Stimulated activated CD4-positive, alpha-beta T cell treated with anti-CD3 and anti-CD28 coated beads, Interleukin-2, amount 100 ng/mL, for 48 hours (primary cell): ENCODE results near the gene HES4.
"Not testable (repeated sequence)": the region's sequence is repeated elsewhere in the genome, so short reads cannot be mapped to it uniquely, and the experiment has no call there.

Experiments used
- DNase-seq, 2 donors: peaks; one replicate each; pipeline ENCODE4 v3.0.0-alpha.2; 2020

Gene HES4

DNA sequence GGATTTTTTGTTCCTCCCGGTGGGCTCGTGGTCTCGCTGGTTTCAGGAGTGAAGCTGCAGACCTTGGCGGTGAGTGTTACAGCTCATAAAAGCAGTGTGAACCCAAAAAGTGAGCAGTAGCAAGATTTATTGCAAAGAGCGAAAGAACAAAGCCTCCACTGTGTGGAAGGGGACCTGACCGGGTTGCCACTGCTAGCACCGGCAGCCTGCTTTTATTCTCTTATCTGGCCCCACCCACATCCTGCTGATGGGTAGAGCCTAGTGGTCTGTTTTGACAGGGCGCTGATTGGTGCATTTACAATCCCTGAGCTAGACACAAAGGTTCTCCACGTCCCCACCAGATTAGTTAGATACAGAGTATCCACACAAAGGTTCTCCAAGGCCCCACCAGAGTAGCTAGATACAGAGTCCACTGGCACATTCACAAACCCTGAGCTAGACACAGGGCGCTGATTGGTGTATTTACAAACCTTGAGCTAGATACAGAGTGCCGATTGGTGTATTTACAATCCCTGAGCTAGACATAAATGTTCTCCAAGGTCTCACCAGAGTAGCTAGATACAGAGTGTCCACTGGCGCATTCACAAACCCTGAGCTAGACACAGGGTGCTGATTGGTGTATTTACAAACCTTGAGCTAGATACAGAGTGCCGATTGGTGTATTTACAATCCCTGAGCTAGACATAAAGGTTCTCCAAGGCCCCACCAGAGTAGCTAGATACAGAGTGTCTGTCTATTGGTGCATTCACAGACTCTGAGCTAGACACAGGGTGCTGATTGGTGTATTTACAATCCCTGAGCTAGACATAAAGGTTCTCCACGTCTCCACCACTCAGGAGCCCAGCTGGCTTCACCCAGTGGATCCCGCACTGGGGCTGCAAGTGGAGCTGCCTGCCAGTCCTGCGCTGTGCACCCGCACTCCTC lies 17.8 kb upstream of the HES4 start:
- DNase-seq: not testable (repeated sequence)

DNA sequence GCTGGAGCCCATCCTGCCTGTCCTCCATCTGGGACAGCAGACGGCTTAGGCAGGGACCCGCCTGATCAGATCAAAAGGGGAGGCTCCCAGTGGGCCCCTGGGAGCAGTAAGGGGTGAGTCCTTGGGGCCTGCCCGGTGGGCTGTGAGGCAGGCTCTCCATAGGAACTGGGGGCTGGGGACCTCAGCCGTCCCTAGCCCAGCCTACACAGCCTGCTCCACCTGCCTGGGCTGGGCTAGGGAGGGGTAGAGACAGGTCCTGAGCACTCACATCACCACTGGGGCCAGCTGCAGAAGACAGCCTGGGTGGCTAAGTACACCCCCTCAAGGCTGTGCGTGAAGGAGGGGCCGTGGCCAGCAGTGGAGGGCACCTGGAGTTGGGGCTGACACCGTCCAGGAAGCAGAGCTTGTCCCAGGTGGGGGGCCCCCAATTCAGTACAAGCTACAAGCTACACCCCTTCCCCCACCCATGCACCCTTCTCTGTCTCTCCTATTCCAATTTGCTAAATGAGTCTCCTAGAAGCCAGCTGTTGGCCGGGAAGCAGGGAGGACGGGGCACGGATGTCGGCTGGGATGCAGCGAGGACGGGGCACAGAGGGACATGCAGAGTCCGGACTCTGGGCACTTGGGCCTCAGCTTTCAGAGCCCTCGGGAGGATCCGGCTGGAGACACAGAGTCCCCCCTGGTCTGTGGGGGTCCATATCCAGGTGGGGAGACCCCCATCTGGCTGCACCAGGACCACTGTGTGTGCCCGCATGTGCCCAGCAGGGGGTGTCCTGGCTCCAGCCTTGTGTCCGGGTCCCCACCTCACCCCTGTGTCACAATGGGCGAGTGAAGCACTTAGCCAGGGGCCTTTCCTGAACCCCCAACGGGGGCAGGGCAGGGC lies 15.1 kb upstream of the HES4 start:
- DNase-seq: no peak

DNA sequence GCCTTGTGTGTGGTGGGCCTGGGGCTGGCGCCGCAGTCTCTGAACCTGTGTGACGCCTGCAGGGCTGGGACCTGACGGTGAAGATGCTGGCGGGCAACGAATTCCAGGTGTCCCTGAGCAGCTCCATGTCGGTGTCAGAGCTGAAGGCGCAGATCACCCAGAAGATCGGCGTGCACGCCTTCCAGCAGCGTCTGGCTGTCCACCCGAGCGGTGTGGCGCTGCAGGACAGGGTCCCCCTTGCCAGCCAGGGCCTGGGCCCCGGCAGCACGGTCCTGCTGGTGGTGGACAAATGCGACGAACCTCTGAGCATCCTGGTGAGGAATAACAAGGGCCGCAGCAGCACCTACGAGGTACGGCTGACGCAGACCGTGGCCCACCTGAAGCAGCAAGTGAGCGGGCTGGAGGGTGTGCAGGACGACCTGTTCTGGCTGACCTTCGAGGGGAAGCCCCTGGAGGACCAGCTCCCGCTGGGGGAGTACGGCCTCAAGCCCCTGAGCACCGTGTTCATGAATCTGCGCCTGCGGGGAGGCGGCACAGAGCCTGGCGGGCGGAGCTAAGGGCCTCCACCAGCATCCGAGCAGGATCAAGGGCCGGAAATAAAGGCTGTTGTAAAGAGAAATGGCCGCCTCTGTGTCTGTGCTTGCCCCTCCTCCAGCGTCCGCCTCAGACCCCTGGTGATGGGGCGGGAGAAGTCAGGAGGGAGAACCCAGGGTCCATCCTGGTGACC lies 14.2 kb upstream of the HES4 start:
- DNase-seq: no peak

DNA sequence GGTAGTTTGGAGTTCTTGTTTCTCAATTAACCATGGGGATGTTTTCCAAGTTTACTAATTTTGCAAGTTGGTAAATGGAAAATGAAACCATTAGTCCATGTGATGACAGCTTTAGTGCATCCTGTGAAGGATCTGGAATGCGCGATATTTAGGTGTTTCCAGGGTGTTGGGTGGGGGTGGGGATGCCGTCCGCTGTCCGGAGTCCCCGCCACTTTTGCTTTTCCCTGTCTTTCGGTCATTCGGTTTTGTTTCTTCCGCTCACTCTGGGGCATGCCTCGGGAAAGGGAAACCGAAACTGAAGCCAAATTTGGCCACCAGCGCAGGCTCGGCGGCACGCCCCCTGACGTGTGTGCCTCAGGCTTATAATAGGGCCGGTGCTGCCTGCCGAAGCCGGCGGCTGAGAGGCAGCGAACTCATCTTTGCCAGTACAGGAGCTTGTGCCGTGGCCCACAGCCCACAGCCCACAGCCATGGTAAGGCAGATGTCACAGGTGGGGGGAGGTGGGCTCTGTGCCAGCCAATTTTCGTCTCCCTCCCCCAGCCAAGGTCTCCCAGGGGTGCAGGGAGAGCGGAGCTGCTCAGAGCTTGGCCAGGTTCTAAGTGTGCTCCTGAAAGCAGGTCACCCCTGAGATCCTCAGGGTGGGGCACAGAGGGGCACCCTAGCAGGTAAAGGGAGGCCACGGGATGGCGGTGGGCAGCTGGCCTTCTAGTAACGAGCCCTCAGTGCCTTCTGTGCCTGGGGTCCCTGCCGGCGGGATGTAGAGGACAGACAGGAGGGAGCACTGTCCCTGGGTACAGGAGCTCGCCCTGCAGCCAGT lies 13.4 kb upstream of the HES4 start, which contains the start of gene ISG15:
Gene ISG15, plus strand, starts transcription at position 393 of the 817 bp plus-strand sequence. Its CDS starts 77 bp downstream, at position 470.
- peak; percentile 73 to 76 for DNase-seq

DNA sequence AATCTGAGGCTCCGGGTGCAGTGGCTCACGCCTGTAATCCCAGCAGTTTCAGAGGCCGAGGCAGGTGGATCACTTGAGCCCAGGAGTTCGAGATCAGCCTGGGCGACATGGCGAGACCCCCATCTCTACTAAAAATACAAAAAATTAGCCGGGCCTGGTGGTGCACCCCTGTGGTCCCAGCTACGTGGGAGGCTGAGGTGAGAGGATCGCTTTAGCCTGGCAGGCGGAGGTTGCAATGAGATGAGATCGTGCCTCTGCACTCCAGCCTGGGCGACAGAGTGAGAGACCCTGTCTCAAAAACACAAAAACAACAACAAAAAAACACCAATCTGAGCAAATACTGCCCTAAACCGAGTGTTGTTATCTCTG lies 12.8 kb upstream of the HES4 start:
- not testable (repeated sequence) for DNase-seq

DNA sequence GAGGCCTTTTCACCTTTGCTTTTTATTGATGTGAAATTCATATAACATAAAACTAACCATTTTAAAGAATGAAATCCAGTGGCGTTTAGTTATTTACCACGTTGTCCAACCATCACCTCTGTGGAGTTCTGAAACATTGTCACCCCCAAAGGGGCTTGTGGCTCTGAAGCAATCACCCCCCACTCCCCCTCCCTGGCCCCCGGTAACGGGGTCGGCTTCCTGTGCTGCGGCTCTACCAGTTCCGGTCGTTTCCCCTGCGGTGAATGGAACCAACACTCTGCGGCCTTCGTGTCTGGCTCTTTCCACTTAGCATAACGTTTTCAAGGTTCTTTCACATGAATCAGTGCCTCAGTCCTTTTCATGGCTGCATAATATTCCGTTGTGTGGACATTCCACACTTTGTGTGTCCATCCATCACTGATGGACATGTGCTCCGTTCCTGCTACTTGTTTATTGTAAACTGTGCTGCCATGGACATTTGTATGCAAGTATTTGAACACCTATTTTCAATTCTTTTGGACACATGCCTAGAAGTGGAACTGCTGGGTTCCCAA lies 11.6 kb upstream of the HES4 start:
- DNase-seq: no peak

DNA sequence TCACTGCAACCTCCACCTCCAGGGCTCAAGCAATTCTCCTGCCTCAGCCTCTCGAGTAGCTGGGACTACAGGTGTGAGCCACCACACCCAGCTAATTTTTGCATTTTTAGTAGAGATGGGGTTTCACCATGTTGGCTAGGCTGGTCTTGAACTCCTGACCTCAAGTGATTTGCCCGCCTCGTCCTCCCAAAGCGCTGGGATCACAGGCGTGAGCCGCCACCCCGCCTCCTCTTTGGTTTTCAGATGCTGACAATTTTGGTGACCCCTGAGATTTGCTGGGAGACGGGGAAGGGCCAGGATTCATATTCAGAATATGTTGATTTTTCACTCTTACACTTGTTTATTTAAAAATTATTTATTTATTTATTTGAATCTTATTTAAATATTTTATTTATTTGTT lies 10.2 kb upstream of the HES4 start:
- not testable (repeated sequence) for DNase-seq

DNA sequence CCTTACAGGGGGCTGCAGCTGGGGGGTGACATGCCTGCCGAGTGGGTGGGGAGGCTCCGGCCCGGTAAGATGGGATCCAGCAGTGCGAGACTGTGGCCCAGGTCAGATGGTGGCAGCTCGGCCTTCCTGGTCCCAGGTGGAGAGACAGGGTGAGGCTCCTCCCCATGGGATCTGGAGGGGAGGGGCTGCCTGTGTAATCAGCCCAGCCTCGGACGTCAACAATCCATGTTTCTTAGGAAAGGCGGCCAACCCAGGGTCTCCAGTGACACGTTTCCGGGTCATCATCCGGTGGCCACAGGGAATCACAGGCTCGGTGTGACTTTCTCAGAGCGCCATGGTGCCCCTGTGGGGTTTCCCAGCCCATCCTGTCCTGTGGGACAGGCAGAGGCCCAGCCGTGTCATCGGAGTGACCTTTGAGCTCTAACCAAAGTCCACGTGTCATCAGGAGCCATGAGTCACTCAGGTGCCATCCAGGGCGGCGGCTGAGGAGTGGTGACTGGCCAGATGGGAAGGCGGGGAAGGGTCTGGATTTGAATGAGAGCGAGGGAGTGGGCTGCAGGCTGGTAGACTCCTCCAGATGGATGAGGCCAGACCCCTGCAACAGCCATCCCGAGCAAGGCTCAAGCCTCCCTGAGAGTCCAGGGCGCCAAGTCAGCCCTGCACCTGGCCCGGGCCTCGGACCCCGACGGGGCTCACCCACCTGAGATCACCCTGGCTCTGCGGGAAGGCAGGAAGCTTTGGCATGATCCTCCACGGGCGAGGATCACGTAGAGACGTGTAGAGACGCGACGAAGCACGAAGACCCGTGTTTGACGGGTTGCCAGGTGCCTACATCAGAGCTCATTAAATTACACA lies 6.6 kb upstream of the HES4 start:
- DNase-seq: no peak

DNA sequence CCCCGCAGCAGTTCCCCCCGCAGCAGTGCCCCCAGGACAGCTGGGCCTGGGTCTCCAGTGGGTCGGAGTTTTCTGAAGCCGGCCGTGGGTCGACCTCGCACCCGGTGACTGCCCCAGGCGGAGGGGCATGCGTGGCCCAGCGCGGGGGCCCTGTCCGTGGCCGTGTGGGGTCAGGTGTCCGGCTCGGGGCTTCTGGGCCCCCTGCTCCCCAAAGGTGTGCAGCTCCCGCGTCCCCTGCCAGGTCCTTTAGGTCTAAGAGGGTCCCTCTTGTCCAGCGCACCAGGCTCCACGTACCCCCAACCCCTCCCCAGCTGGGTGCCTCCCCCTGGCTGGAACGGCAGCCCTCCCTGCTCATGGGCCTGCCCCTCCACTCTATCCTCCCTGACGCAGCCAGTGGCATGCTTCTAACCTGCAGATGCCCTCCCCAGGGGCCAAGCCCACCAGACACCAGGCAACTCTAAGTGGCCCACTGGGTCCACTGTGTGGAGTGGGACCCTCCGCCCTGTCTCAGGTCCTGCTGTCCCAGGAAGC lies 5.9 kb upstream of the HES4 start:
- DNase-seq: no peak

DNA sequence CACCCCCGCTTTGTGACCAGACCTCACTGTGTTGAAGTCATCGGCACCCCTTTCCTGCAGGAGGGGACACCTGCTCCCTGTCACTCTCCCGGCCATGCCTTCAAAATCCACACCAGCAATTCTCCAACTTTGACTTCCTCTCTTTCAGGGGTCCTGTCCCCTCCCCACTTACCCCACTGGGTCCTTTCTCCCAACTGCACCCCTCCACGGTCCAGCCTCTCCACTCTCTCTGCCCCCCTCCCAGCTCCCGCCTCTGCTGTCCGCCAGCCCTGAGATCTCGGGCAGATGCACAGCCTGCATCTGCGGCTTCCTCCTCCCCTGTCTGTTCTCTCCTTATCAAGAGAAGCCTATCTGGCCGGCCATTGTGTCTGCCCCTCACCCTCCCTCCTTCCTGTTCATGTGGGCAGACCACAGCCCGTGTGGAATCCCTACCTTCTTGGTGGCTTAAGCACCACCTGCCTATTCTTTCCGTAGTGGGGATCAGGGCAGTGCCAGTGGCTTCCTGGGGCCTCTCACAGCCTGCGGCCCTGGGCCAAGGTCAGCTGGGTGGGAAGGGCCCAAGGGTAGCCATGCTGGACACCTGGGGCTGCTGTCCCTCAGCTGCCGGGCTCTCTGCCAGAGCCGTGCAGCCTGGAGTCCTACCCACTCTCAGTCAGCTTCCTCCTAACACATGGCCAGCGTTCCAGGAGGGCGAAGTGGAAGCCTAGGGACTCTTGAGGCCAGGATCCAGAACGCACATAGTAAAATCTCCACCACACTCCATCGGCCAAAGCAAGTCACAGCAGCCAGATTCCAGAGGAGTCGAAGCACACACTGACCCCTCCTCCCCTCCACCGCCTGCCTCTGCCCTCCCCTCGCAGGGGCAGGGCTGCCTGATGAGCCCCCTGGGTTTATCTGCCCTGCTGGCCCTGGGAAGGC lies 5.1 kb upstream of the HES4 start:
- DNase-seq: no peak

DNA sequence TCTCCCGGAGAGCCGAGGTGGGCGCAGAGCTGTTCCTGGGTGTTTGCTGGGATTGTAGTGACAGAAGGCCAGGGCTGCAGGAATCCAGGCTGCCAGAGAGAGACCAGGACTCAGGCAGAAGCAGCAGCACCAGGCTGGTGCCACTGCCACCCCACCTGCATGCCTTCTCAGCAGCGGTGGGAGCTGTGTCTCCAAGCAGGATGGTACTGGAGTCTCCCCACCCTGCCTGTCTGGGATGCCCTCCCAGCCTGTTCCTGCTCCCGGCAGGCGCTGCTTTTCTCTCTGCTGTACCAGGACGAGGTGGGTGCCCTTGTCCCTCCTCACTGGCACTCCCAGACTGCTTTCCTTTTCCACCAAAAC lies 4.5 kb upstream of the HES4 start:
- no peak for DNase-seq

DNA sequence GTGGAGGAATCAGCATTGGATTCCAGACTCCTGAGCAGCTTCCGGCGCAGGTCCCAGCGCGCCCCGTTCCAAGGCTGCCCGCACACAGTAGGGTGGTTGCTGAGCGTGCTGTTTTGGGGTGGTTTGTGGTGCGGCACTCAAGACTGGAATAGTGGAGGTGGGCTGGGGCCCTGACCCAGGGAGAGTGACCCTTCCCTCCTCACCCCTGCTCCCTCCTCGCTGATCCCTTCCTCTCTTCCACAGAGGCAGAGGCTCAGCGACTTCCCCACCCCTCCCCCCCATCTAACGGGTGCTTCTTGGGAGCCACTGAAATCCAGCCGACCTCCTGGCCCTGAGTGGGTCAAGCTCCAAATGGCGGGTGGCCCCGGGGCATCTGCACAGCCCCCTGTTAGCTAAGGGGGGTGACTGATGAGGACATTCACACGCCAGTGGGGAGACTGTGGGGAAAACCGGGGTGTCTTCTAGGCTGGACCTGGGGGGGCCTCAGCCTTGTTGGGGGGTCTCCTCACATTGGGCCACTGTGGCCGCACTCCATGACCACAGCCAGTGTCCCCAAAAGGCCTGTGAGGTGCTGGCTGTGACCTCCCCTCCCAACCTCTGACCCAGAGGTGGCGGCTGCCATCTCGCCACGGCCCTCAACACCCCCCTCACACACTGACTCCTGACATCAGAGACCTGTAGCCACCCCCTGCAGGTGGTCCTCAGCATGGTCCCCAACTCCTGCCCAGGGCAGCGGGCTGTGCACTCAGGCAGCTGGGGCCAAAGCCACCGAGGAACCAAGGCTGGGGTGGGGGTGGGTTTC lies 3.9 kb upstream of the HES4 start:
- DNase-seq: no peak

DNA sequence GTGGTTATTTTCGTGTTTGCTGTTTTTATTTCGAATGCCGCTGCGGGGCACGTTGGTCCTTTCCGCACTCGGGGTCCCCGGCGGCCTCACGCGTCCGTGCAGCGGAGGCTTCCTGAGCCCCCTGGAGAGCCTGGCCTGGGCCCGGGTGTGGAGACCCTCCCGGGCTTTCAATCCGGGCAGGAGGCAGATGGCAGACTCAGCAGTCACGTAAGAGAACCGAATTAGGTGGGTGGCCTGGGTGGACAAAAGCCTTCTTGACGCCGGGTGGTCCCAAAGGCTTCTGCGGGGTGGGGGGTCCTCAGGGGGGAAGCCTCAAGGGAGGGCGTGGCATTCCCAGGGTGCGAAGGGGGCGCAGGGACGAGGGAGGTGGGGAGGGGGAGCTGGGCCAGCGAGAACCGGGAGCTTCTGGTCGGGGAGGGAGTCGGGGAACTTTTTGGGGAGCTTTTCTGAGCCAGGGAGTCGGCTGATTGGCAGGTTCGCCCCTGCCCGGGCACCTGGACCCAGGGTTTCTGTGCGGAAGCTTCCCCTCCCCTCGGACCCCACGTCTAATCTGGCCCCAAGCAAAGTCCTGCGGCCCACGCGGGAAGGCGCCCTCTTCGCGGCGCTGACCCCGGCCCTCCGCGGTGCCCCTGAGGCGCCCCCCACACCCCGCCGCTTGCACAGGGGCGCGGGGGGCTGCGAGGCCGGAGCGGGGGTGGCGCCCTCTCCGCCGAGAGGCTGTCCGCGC lies 1.3 kb upstream of the HES4 start:
- DNase-seq: no peak

DNA sequence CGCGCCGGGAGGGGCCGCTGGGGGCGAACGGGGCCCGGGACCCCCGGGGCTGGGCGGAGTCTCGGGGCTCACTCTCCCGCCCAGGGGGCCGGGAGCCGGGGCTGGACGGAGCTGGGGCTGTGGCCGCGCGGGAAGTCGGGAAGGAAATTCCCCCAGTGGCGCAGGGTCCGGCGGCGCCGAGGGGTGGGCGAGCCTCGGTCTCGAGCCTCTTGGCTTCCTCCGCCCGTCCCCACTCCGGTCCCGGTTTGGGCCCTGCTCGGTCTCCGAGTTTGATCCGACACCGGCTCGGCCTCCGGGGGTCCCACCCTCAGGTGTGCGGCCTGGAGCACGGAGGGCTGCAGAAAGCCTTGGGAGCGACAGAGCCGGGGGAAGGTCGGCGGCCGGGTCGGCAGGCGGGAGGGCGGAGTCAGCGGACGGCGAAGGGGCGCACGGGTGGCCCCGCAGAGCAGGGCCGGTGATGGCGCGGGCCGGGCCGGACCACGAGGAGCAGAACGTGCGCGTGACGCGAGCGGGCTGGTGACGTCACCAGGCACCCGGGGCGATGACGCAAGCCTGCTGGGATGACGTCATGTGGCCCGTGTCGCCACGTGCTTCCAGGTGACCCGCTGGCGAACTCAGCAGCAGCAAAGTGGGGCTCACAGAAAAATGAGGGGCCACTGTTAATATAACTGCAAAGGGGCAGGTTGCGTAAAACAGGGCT lies 610 bp upstream of the HES4 start:
- DNase-seq: peak; percentile 60 to 73

DNA sequence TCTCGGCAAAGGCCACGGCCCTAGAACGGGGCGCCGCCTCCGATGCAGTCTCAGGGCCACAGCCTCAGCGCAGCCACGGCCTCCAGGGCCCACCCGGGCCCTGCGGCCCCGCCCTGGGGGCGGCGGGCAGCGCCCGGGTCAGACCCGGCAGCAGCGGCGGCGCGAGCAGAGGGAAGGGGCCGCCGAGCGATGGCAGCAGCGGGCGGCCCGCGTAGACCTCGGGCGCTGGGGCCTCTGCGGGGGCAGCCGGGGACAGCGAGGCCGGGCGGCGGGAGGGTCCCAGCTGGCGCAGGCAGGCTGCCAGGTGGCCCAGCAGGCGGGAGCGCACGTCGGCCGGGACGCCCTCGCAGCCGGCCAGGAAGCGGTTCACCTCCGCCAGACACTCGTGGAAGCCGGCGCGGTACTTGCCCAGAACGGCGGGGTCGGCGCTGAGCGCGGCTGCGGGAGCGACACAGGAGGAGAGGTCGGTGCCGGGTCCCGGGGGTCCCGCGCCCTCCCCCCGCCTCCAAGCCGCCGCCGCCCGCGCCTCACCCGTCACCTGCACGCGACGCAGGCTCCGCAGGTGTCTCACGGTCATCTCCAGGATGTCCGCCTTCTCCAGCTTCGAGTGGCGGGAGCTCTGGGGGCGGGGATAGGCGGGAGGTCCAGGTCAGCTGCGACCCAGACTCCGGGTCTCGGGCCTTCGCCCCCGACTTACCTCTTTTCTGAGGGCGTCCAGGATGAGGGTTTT lies 737 bp downstream of the HES4 start:
- DNase-seq: no peak

DNA sequence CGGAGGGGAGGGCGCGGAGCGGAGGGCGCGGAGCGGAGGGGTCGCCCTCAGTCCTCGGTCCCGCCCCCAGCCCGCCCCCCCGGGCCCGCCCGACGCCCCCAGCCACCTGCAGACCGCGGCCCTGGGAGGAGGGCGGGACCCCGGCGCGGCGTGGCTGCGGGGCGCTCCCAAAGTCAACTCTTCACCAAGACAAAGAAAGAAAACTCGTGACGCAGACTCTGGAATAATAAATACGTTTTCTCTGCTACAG lies 1.2 kb downstream of the HES4 start:
- no peak for DNase-seq
